Endothelial cell (in vitro differentiated cells): ENCODE data around the gene SEMA3E. TPM values are rescaled to one million over a fixed set of nuclear protein-coding genes. Genes with fewer than 3 reads are reported as not detected.

Source experiments
- DNase-seq: peaks from one replicate; pipeline ENCODE4 v3.0.0; 2021; ENCODE audit warnings: low spot score
- H3K27ac Mint-ChIP-seq: one replicate; pipeline ENCODE4 v1.8.0; 2021; ENCODE audit warnings: mixed read lengths, inconsistent platforms; ENCODE audit not compliant: unreplicated experiment
- H3K27me3 Mint-ChIP-seq: one replicate; pipeline ENCODE4 v1.8.0; 2021; ENCODE audit warnings: mild to moderate bottlenecking, moderate library complexity, mixed read lengths, inconsistent platforms; ENCODE audit not compliant: unreplicated experiment
- H3K36me3 Mint-ChIP-seq: one replicate; pipeline ENCODE4 v1.8.0; 2021; ENCODE audit warnings: mild to moderate bottlenecking, low read depth, mixed read lengths, inconsistent platforms; ENCODE audit not compliant: unreplicated experiment
- H3K4me1 Mint-ChIP-seq: one replicate; pipeline ENCODE4 v1.8.0; 2021; ENCODE audit warnings: mild to moderate bottlenecking, mixed read lengths, inconsistent platforms; ENCODE audit not compliant: unreplicated experiment
- H3K4me3 Mint-ChIP-seq: one replicate; pipeline ENCODE4 v1.8.0; 2021; ENCODE audit warnings: mild to moderate bottlenecking, mixed read lengths, inconsistent platforms; ENCODE audit not compliant: unreplicated experiment
- H3K9me3 Mint-ChIP-seq: one replicate; pipeline ENCODE4 v1.8.0; 2021; ENCODE audit warnings: mixed read lengths, inconsistent platforms; ENCODE audit not compliant: unreplicated experiment
- CTCF ChIP-seq: fragments of 200-600 bp; sonication (generic); IDR thresholded peaks from one replicate; pipeline ENCODE4 v1.5.0; 2021; ENCODE audit warnings: antibody characterized with exemption; ENCODE audit not compliant: unreplicated experiment
- total RNA-seq: library from RNA; stranded (reverse); fragmentation: NEBNext Ultra II Directional; extraction: Animal tissue kit (Norgen Biotek cat#: 25700); gene quantifications from one replicate; pipeline ENCODE4 v1.2.1, GENCODE V29; 2021; ENCODE audit not compliant: unreplicated experiment

Gene SEMA3E
- total RNA-seq, 1 donor from 2014 or later, result 0.62 TPM

GRCh38 chr7:83693256-83693655, 44.3 kb upstream of the SEMA3E start:
- Mint-ChIP-seq H3K9me3 (no peaks in the 10 kb centered on the region), H3K4me3 (no peak overlapping the region), H3K4me1 (no peaks in the 10 kb centered on the region), H3K27me3 (no peaks in the 10 kb centered on the region), H3K36me3 (no peaks in the 10 kb centered on the region), H3K27ac (no peak overlapping the region)
- no peak for DNase-seq
- no peak for TF ChIP-seq CTCF

DNA sequence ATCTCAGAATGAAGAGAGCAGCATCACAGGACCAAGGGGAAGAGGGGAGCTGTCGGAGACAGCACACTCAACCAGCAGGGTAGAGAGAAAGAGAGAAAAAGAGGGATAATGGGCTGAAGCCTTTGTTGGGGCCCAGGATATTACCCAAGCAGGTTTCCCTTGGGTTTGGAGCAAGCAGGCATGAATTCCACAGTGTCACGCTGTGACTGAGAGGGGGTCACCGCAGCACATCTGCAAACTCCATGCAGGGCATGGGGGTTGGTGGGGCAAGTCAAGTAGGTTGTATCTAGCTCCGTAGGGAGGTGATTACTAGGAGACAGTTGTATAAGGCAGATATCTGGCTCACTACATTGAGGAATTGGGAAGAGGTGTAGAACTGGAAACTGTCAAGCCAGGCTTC, 42.2 kb upstream of the SEMA3E start:
- DNase-seq, result no peak
- H3K9me3 Mint-ChIP-seq, result no peaks in the 10 kb centered on the region
- no peaks in the 10 kb centered on the region for H3K27me3 Mint-ChIP-seq
- H3K4me3 Mint-ChIP-seq, result no peak overlapping the region
- TF ChIP-seq CTCF, result no peak
- no peaks in the 10 kb centered on the region for H3K4me1 Mint-ChIP-seq
- no peak overlapping the region for H3K27ac Mint-ChIP-seq
- no peaks in the 10 kb centered on the region for H3K36me3 Mint-ChIP-seq

GRCh38 chr7:83689855-83690254, 40.9 kb upstream of the SEMA3E start:
- no peak overlapping the region for H3K27ac Mint-ChIP-seq
- no peak overlapping the region for H3K4me3 Mint-ChIP-seq
- no peaks in the 10 kb centered on the region for H3K36me3 Mint-ChIP-seq
- DNase-seq, result no peak
- no peaks in the 10 kb centered on the region for H3K4me1 Mint-ChIP-seq
- no peaks in the 10 kb centered on the region for H3K9me3 Mint-ChIP-seq
- TF ChIP-seq CTCF, result no peak
- H3K27me3 Mint-ChIP-seq, result no peaks in the 10 kb centered on the region

DNA sequence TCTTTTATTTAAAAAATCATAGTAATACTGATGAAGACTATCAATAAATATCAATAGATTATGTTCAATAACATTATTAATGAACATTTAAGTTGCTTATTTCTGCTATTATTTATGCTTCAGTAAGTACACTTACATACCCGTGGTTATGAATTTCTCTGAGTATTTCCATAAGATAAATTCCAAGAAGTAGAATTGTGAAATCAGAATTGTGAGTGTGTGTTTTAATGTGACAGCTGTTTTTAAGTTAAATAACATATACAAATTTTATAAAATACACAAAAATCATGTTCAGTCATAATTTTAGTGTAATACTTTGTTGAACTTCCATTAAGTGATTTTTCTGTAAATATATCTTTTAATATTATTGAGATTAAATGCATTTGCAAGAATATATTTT, 37.5 kb upstream of the SEMA3E start:
- Mint-ChIP-seq H3K36me3 (no peaks in the 10 kb centered on the region), H3K27me3 (no peaks in the 10 kb centered on the region), H3K27ac (no peak overlapping the region), H3K4me3 (no peak overlapping the region), H3K4me1 (no peaks in the 10 kb centered on the region), H3K9me3 (no peaks in the 10 kb centered on the region)
- TF ChIP-seq CTCF, result no peak
- DNase-seq, result no peak

DNA sequence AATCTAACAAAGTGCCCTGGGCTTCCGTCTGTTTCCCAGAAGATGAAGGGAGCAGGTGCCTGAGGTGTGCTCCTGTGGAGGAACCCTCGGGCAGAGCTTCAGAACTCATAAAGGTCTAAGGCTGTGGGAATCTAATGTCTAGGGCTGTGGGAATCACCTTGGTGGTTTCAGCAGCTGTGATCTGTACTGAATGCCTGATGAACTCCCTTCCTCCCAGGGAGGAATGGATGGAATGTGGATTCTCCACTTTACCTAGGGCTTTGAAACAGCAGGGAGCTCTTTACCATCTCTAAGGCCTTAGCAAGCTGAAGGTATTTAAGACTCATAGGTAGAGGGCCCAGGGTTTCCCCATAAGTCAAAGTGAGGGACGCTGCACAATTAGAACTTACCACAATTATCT, 36.0 kb upstream of the SEMA3E start:
- H3K4me3 Mint-ChIP-seq, result no peak overlapping the region
- H3K4me1 Mint-ChIP-seq, result no peaks in the 10 kb centered on the region
- no peak overlapping the region for H3K27ac Mint-ChIP-seq
- DNase-seq, result no peak
- no peak for TF ChIP-seq CTCF
- H3K27me3 Mint-ChIP-seq, result no peaks in the 10 kb centered on the region
- H3K36me3 Mint-ChIP-seq, result no peaks in the 10 kb centered on the region
- no peaks in the 10 kb centered on the region for H3K9me3 Mint-ChIP-seq
